Progenitor cell of endocrine pancreas (in vitro differentiated cells): ENCODE measurements around the gene MAP1A. TPM values are rescaled to one million over a fixed set of nuclear protein-coding genes. Genes with fewer than 3 reads are reported as not detected.

Experiments
- DNase-seq: peaks from one replicate; pipeline ENCODE4 v3.0.0; 2021; ENCODE audit warnings: low spot score; ENCODE audit not compliant: unreplicated experiment
- H3K27ac Mint-ChIP-seq: 2 replicates; pipeline ENCODE4 v1.8.0; 2021; ENCODE audit warnings: mild to moderate bottlenecking, moderate library complexity, mixed read lengths
- H3K27me3 Mint-ChIP-seq: 2 replicates; pipeline ENCODE4 v1.8.0; 2021; ENCODE audit warnings: mixed read lengths
- H3K36me3 Mint-ChIP-seq: 2 replicates; pipeline ENCODE4 v1.8.0; 2022; ENCODE audit warnings: mixed read lengths; ENCODE audit not compliant: insufficient read depth
- H3K4me1 Mint-ChIP-seq: 2 replicates; pipeline ENCODE4 v1.8.0; 2021; ENCODE audit warnings: low read depth, mixed read lengths
- H3K4me3 Mint-ChIP-seq: 2 replicates; pipeline ENCODE4 v1.8.0; 2021; ENCODE audit warnings: low read depth, mild to moderate bottlenecking, moderate library complexity, mixed read lengths
- H3K9me3 Mint-ChIP-seq: 2 replicates; pipeline ENCODE4 v1.8.0; 2021; ENCODE audit warnings: low read depth, mixed read lengths
- CTCF ChIP-seq: fragments of 200-600 bp; sonication (generic); IDR thresholded peaks from one replicate; pipeline ENCODE4 v1.5.0; 2021; ENCODE audit warnings: antibody characterized with exemption, mild to moderate bottlenecking; ENCODE audit not compliant: unreplicated experiment
- total RNA-seq: library from RNA; stranded (reverse); gene quantifications from 2 replicates; pipeline ENCODE4 v1.2.1, GENCODE V29; 2021

Gene MAP1A
- total RNA-seq, 1 donor from 2014 or later: 4.7 TPM

- no peak for TF ChIP-seq CTCF
- no peaks in the 10 kb centered on the region for H3K9me3 Mint-ChIP-seq
- DNase-seq: no peak
- no peak overlapping the region for H3K4me3 Mint-ChIP-seq
- H3K4me1 Mint-ChIP-seq: peaks cover 12% of the 10 kb centered on the region
- H3K36me3 Mint-ChIP-seq: no peaks in the 10 kb centered on the region
- H3K27me3 Mint-ChIP-seq: peaks cover 15% of the 10 kb centered on the region
- H3K27ac Mint-ChIP-seq: no peak overlapping the region
These were observed 9.0 kb upstream of the MAP1A start for GRCh38 chr15:43508421-43508820.

- DNase-seq: no peak
- Mint-ChIP-seq H3K4me1 (peaks cover 12% of the 10 kb centered on the region), H3K27me3 (peaks cover 18% of the 10 kb centered on the region), H3K4me3 (peak overlapping the region; percentile 88), H3K27ac (no peak overlapping the region), H3K9me3 (no peaks in the 10 kb centered on the region), H3K36me3 (no peaks in the 10 kb centered on the region)
- no peak for TF ChIP-seq CTCF
These were observed 8.3 kb upstream of the MAP1A start for GRCh38 chr15:43508991-43509659.

GRCh38 chr15:43509660-43510199 lies 7.7 kb upstream of the MAP1A start:
- H3K4me1 Mint-ChIP-seq: peaks cover 12% of the 10 kb centered on the region
- peaks cover 22% of the 10 kb centered on the region for H3K27me3 Mint-ChIP-seq
- TF ChIP-seq CTCF: no peak
- H3K9me3 Mint-ChIP-seq: no peaks in the 10 kb centered on the region
- peak overlapping the region; percentile 76 for H3K27ac Mint-ChIP-seq
- no peaks in the 10 kb centered on the region for H3K36me3 Mint-ChIP-seq
- DNase-seq: no peak
- peak overlapping the region; percentile 88 for H3K4me3 Mint-ChIP-seq

GRCh38 chr15:43510200-43511011 lies 7.0 kb upstream of the MAP1A start:
- H3K9me3 Mint-ChIP-seq: no peaks in the 10 kb centered on the region
- peaks cover 12% of the 10 kb centered on the region for H3K4me1 Mint-ChIP-seq
- no peaks in the 10 kb centered on the region for H3K36me3 Mint-ChIP-seq
- peak overlapping the region; percentile 88 for H3K4me3 Mint-ChIP-seq
- H3K27ac Mint-ChIP-seq: peak overlapping the region; percentile 89
- peak; percentile 97 for DNase-seq
- peaks cover 23% of the 10 kb centered on the region for H3K27me3 Mint-ChIP-seq
- TF ChIP-seq CTCF: no peak

GRCh38 chr15:43511012-43511885 lies 6.2 kb upstream of the MAP1A start:
- H3K36me3 Mint-ChIP-seq: no peaks in the 10 kb centered on the region
- H3K27ac Mint-ChIP-seq: no peak overlapping the region
- TF ChIP-seq CTCF: peak; percentile 23
- H3K27me3 Mint-ChIP-seq: peaks cover 32% of the 10 kb centered on the region
- no peaks in the 10 kb centered on the region for H3K9me3 Mint-ChIP-seq
- H3K4me3 Mint-ChIP-seq: peak overlapping the region; percentile 88
- no peak for DNase-seq
- H3K4me1 Mint-ChIP-seq: peaks cover 12% of the 10 kb centered on the region
